Lower leg skin (tissue), 3 donors: ENCODE data around the gene SCAF8.

ENCODE experiments used
- POLR2A ChIP-seq, 2 donors: fragments of 450-650 bp; IDR thresholded peaks; one replicate each; pipeline ENCODE4 v1.6.1; 2016 to 2017; ENCODE audit warnings: antibody characterized with exemption in 2 of 2, mild to moderate bottlenecking in 1 of 2, moderate library complexity in 1 of 2
- TF ChIP-seq, protein P1 (sequence below), 3 donors: fragments of 450-650 bp; IDR thresholded peaks; one replicate each; pipeline ENCODE4 v1.5.1; 2016; ENCODE audit warnings: antibody characterized with exemption in 3 of 3, mild to moderate bottlenecking in 3 of 3, moderate library complexity in 2 of 3

DNA sequence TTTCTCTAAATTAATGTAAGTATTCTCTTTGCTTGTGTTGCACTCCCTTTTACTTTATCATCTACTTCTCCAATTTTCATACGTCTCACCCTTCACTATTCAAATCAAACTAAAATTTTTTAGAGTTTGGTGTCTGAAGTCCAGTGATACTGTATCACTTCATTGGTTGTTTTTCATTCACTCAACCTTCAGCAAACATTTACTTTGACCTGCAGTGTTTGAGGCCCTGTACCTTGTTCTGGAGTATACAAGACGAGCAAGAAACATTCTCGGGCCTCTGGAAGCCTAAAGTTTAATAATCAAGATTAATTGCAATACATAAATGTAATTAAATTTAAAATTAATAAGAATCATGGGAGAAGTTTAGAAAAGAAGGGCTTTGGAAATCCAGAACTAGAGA lies 64.6 kb downstream of the SCAF8 start:
- TF ChIP-seq POLR2A (IDR thresholded peaks at IDR 0.05) = no peak
- TF ChIP-seq, protein P1, sequence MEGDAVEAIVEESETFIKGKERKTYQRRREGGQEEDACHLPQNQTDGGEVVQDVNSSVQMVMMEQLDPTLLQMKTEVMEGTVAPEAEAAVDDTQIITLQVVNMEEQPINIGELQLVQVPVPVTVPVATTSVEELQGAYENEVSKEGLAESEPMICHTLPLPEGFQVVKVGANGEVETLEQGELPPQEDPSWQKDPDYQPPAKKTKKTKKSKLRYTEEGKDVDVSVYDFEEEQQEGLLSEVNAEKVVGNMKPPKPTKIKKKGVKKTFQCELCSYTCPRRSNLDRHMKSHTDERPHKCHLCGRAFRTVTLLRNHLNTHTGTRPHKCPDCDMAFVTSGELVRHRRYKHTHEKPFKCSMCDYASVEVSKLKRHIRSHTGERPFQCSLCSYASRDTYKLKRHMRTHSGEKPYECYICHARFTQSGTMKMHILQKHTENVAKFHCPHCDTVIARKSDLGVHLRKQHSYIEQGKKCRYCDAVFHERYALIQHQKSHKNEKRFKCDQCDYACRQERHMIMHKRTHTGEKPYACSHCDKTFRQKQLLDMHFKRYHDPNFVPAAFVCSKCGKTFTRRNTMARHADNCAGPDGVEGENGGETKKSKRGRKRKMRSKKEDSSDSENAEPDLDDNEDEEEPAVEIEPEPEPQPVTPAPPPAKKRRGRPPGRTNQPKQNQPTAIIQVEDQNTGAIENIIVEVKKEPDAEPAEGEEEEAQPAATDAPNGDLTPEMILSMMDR (IDR thresholded peaks at IDR 0.05) = no peak
